GM18868 (cell line): ENCODE results near the gene SURF6.
A peak's percentile ranks its signal among the peaks of the same experiment; 100 is the strongest.

Experiments
- ATAC-seq: cut with Tn5 transposase; IDR thresholded peaks from one replicate; pipeline ENCODE4 v1.9.1; 2021; ENCODE audit warnings: mild to moderate bottlenecking, moderate library complexity; ENCODE audit not compliant: unreplicated experiment

Gene SURF6

DNA sequence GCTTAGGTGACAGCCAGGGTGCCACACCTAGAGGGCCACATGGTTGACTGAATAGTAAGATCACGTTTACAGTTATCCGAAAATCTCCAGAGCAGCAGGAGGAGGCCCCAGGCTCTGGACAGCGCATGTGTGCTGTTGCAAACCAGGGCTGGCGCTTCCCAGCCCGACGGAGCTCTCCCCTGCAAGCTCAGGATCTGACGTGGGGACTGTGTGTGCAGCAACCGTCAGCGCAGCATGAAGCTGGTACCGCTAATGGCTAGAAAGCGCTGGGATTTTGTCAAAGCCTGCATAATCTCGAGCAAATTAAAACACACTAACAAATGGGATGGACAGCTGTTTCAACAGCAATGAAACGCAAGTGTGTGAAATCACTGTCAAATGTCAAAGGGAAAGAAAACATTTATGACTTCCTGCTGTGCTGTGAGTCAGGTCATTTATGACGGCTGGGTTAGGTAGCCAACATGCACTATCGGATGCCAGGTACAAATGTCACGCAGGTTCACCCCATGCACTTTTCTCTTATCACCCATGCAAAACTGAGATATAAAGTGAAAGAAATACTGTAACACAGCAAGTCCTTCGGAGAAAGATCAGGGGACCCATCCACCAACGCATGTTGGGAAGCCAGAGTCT lies 32.4 kb upstream of the SURF6 start:
- no peak for ATAC-seq

GRCh38 chr9:133367778-133368177 lies 31.8 kb upstream of the SURF6 start:
- ATAC-seq, result no peak

- ATAC-seq, result no peak
These were observed 31.2 kb upstream of the SURF6 start for GRCh38 chr9:133367221-133367620.

DNA sequence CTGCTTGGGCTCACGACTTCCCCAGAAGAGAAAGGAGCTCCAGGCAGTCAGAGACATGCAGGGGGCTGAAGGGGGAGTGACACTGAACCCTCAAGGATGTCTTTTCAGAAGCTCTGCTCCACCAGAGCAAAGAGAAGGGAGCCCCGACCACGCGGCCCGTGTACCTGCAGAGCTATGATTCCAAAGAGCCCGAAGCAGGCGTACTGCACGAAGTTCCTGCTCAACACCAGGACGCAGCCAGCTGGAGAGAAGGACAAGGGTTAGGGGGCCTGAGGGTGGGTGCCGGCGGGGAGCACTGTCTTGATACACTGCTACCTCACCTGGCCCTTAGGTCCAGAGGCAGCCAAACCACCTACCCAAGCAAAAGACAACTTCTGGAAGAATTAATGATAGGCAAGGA lies 30.4 kb upstream of the SURF6 start:
- no peak for ATAC-seq

- no peak for ATAC-seq
These were observed 26.5 kb upstream of the SURF6 start for GRCh38 chr9:133362359-133363044.

DNA sequence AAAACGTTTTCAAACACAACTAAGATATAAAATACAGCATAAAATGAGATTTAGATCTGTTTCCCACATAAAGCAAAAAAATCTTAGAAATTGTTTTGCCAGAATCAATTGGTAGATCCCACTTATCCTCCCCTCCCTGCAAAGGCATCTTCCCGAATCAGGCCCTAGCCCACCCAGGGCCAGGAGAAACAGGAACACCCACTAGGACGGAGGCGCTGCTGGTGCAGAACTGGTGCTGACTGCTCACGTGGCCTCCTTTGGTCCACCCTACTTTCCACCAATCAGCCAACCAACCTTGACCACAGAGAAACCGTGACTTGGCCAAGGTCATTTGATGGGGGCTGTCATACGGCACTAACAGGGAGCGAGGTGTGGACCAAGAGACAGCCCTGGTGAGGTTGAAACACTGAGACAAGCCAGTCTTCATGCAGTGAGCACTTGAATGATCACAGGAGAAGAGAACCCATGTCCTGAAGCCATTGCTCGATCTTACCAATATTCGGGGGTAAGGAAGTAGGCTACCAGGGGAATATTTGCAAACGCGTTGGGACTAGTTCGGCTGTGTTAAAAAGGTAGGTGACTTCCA lies 25.6 kb upstream of the SURF6 start:
- ATAC-seq, result no peak

- no peak for ATAC-seq
These were observed 24.7 kb upstream of the SURF6 start for GRCh38 chr9:133360400-133361393.

- no peak for ATAC-seq
These were observed 23.6 kb upstream of the SURF6 start for GRCh38 chr9:133359399-133360175.

- no peak for ATAC-seq
These were observed 21.7 kb upstream of the SURF6 start for GRCh38 chr9:133357656-133358055.

DNA sequence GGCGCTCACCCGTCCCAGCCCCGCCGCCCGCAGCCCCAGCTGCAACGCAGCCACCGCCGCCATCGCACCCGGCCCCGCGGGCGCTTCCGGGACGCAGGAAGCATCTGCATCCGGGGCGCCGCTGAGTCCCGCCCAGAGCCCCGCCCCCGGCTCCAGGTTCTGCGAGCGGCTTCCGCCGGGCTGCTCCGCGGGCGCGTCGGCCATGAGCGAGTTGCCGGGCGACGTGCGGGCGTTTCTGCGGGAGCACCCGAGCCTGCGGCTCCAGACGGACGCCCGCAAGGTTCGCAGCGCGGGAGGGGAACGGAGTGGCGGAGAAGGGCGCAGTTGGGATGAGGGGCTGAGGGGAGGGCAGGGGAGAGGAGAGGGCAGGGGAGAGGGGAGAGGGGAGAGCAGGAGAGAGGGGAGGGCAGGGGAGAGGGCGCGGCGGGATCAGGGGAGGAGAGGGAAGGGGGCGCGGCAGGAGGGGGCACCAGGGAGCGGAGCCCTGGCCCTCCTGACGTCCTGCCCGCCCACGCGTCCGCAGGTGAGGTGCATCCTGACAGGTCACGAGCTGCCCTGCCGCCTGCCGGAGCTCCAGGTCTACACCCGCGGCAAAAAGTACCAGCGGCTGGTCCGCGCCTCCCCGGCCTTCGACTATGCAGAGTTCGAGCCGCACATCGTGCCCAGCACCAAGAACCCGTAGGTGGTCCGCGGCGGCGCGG lies 20.6 kb upstream of the SURF6 start, which contains the start of the genes SURF1 and SURF2:
Gene SURF1, minus strand, starts transcription at position 97 of the 701 bp plus-strand sequence. Its CDS starts 34 bp downstream, at position 63.
Gene SURF2, plus strand, starts transcription at position 160 of the 701 bp plus-strand sequence. Its CDS starts 43 bp downstream, at position 203.
- ATAC-seq, result peak; percentile 72

- ATAC-seq, result peak; percentile 28
These were observed 19.9 kb upstream of the SURF6 start for GRCh38 chr9:133355881-133356357.

GRCh38 chr9:133354766-133355165 lies 18.8 kb upstream of the SURF6 start:
- no peak for ATAC-seq

DNA sequence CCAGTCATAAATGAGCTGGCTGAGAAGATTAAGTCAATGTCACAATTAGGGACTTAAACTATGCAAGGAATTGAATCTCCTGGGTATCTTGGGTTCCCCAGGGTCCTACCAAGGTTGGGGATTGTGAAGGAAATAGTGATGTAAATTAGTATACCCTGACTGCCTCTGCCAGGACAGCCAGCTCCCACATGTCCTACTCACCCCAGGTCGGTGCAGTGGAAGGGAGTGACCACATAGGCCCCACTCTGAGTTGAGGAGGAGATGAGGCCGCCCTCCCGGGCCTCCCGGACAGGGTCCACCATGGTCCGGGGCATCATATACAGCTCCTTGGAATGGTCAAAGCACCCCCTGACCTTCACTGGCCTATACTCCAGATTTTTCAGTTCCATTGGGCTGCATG lies 17.6 kb upstream of the SURF6 start:
- no peak for ATAC-seq

- ATAC-seq, result no peak
These were observed 16.8 kb upstream of the SURF6 start for GRCh38 chr9:133352635-133353340.

DNA sequence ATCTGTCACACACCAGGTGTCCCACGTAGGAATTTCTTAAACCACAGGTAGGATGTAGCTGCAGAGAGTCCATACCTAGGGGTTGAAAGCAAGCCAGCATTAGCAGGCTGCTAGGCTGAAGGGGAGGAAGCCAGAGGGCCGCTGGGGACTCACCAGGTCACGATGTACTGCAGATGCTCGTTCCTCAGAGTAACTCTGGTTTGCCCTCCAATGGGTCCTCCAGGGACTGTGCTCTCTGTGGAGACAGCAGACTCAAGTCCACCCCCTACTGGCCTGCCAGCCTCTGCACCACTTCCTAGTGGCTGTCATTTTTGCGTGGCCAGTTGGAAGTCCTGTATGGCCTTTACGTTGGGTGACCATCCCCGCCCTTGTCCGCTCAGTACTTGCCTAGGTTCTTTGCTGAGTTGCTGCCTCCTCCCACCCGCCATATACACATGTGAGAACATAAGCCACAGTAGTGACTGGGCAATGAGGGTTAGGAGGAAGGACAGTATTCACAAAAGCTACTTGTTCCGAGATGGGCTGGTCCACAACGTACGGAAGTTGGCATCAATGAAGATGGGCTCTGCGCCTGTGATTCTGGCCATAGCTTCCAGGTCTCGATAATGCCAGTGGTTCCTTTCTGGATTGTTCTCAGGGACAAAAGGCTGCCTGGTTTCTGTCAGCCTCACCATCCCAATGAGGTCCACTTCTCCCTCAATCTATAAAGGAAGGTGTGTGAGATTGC lies 16.1 kb upstream of the SURF6 start:
- ATAC-seq, result no peak

DNA sequence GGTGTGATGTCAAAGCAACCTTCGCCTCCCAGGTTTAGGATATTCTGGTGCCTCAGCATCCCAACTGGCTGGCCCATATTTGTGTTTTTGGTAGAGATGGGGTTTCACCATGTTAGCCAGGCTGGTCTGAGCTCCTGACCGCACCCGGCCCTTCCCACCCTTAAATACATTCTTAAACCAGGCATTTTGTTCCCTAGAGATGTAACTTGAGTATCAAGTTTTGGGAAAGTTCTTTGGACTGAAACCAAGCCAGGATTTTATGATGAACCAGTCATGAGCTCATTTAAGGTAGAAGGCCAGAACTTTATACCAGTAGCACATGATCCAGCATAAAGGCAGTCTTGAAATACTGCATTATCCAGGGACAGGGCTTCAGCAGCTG lies 15.5 kb upstream of the SURF6 start:
- no peak for ATAC-seq

- no peak for ATAC-seq
These were observed 14.1 kb upstream of the SURF6 start for GRCh38 chr9:133349965-133350616.
